ENCODE data around the gene ATXN1. TPM values are rescaled to one million over a fixed set of nuclear protein-coding genes. Genes with fewer than 3 reads are reported as not detected.

The ATXN1 gene
- total RNA-seq, 1 experiment from 2014 or later = 25.6 TPM

- H3K4me1 ChIP-seq (ENCODE audit: insufficient read depth, low read length, poor library complexity, severe bottlenecking) = peaks cover 39% of the 10 kb centered on the region
- no peaks in the 10 kb centered on the region for H3K36me3 ChIP-seq (ENCODE audit: insufficient read depth, low read length, poor library complexity, severe bottlenecking)
- ChIA-PET CTCF (no interaction called here), POLR2A (ENCODE audit: low non-redundant PET) (no interaction called here)
- BruUV-seq (replicated peaks) = no TSS peak
- H3K27me3 ChIP-seq (replicated peaks; ENCODE audit: insufficient read depth, low read depth, low read length, poor library complexity) = no peaks in the 10 kb centered on the region
- H3K4me3 ChIP-seq (ENCODE audit: low read depth, low read length, poor library complexity, severe bottlenecking) = no peak overlapping the region
- intact Hi-C loops (cut with micrococcal nuclease; ENCODE audit: unreplicated experiment) = no loop called here
- no peak for DNase-seq (ENCODE audit: low spot score)
- TF ChIP-seq CTCF (conservative IDR thresholded peaks at IDR 0.05; ENCODE audit: low read depth, low read length) (no peak), EZH2 (IDR thresholded peaks at IDR 0.05; ENCODE audit: borderline replicate concordance, low read depth, low read length, poor library complexity, severe bottlenecking) (no peak)
- H3K9me3 ChIP-seq (ENCODE audit: low read depth, low read length, poor library complexity, severe bottlenecking) = no peaks in the 10 kb centered on the region
- H3K27ac ChIP-seq (ENCODE audit: low read depth, low read length, poor library complexity, severe bottlenecking) = no peak overlapping the region
Measured at GRCh38 chr6:16716321-16716858, 44.9 kb downstream of the ATXN1 start.

GRCh38 chr6:16713597-16713996, 47.7 kb downstream of the ATXN1 start:
- DNase-seq (ENCODE audit: low spot score) = no peak
- CTCF ChIA-PET = interaction anchor here (0.9 to 1.4 kb wide), 3 partner anchors 12 to 202 kb away, joined by 3 to 7 read pairs (median 4); partner anchors contain the start of gene ATXN1
- H3K9me3 ChIP-seq (ENCODE audit: low read depth, low read length, poor library complexity, severe bottlenecking) = no peaks in the 10 kb centered on the region
- POLR2A ChIA-PET (ENCODE audit: low non-redundant PET) = interaction anchor here (0.6 to 0.7 kb wide), 2 partner anchors 203 to 209 kb away, joined by 3 to 15 read pairs; no protein-coding TSS in a partner anchor
- BruUV-seq (replicated peaks) = no TSS peak
- H3K27me3 ChIP-seq (replicated peaks; ENCODE audit: insufficient read depth, low read depth, low read length, poor library complexity) = no peaks in the 10 kb centered on the region
- H3K27ac ChIP-seq (ENCODE audit: low read depth, low read length, poor library complexity, severe bottlenecking) = peak overlapping the region; percentile 78
- TF ChIP-seq CTCF (conservative IDR thresholded peaks at IDR 0.05; ENCODE audit: low read depth, low read length) = no peak
- TF ChIP-seq EZH2 (IDR thresholded peaks at IDR 0.05; ENCODE audit: borderline replicate concordance, low read depth, low read length, poor library complexity, severe bottlenecking) = no peak
- intact Hi-C loops (cut with micrococcal nuclease; ENCODE audit: unreplicated experiment) = loop anchor here (5.0 kb wide), 1 partner anchor 49 kb away; the partner anchor contains the start of gene ATXN1
- peaks cover 40% of the 10 kb centered on the region for H3K4me1 ChIP-seq (ENCODE audit: insufficient read depth, low read length, poor library complexity, severe bottlenecking)
- H3K4me3 ChIP-seq (ENCODE audit: low read depth, low read length, poor library complexity, severe bottlenecking) = no peak overlapping the region
- H3K36me3 ChIP-seq (ENCODE audit: insufficient read depth, low read length, poor library complexity, severe bottlenecking) = no peaks in the 10 kb centered on the region

- peak; percentile 93 for DNase-seq (ENCODE audit: low spot score)
- no peaks in the 10 kb centered on the region for H3K36me3 ChIP-seq (ENCODE audit: insufficient read depth, low read length, poor library complexity, severe bottlenecking)
- peak overlapping the region; percentile 35 for H3K4me3 ChIP-seq (ENCODE audit: low read depth, low read length, poor library complexity, severe bottlenecking)
- H3K4me1 ChIP-seq (ENCODE audit: insufficient read depth, low read length, poor library complexity, severe bottlenecking) = peaks cover 36% of the 10 kb centered on the region
- TF ChIP-seq EZH2 (IDR thresholded peaks at IDR 0.05; ENCODE audit: borderline replicate concordance, low read depth, low read length, poor library complexity, severe bottlenecking) (no peak), CTCF (conservative IDR thresholded peaks at IDR 0.05; ENCODE audit: low read depth, low read length) (peak; percentile 63)
- ChIA-PET POLR2A (ENCODE audit: low non-redundant PET) (interaction anchor here (0.6 kb wide), 1 partner anchor 202 kb away, joined by 3 read pairs; no protein-coding TSS in a partner anchor), CTCF (interaction anchor here (0.9 to 1.4 kb wide), 3 partner anchors 13 to 202 kb away, joined by 3 to 7 read pairs (median 4); partner anchors contain the start of gene ATXN1)
- H3K27ac ChIP-seq (ENCODE audit: low read depth, low read length, poor library complexity, severe bottlenecking) = peak overlapping the region; percentile 78
- intact Hi-C loops (cut with micrococcal nuclease; ENCODE audit: unreplicated experiment) = loop anchor here (5.0 kb wide), 1 partner anchor 49 kb away; the partner anchor contains the start of gene ATXN1
- no TSS peak for BruUV-seq (replicated peaks)
- H3K9me3 ChIP-seq (ENCODE audit: low read depth, low read length, poor library complexity, severe bottlenecking) = no peaks in the 10 kb centered on the region
- H3K27me3 ChIP-seq (replicated peaks; ENCODE audit: insufficient read depth, low read depth, low read length, poor library complexity) = no peaks in the 10 kb centered on the region
Measured at GRCh38 chr6:16712931-16713484, 48.3 kb downstream of the ATXN1 start.
